Panc1 (cell line): ENCODE measurements around the gene RB1. TPM values are rescaled to one million over a fixed set of nuclear protein-coding genes. Genes with fewer than 3 reads are reported as not detected.

Source experiments
- ATAC-seq: fragments of 200-7000 bp; cut with Tn5 transposase; 2 replicates; pipeline ENCODE4 v1.9.1; 2020; ENCODE audit warnings: mild to moderate bottlenecking, moderate library complexity
- BruUV-seq: library from RNA; stranded (reverse); fragments of 400-500 nt; replicated peaks from 2 replicates; lab custom pipeline; 2021; lab: Mats Ljungman, UMichigan
- CTCF ChIA-PET: fragments of 300-600 bp; sonication (Branson Sonifier 250); formaldehyde crosslinking; loops from one replicate; lab custom pipeline; 2022; ENCODE audit warnings: antibody characterized with exemption; lab: Charles Lee
- POLR2A ChIA-PET: fragments of 300-600 bp; sonication (Branson Sonifier 250); formaldehyde crosslinking; loops from one replicate; lab custom pipeline; 2022; ENCODE audit warnings: antibody characterized with exemption; lab: Charles Lee
- DNase-seq: peaks from one replicate; pipeline ENCODE4 v3.0.0-alpha.2; 2010; ENCODE audit warnings: low read depth, low spot score
- H3K27ac ChIP-seq: 2 replicates; pipeline ENCODE4 v1.5.1; 2011; ENCODE audit warnings: mild to moderate bottlenecking, low read length, inconsistent platforms
- H3K27me3 ChIP-seq: fragments of 200-500 bp; sonication (Bioruptor generic); 2 replicates; pipeline ENCODE4 v1.6.0; 2014; ENCODE audit warnings: low read length, inconsistent platforms; ENCODE audit not compliant: control insufficient read depth, insufficient read depth
- H3K36me3 ChIP-seq: fragments of 200-500 bp; sonication (Bioruptor generic); 2 replicates; pipeline ENCODE4 v1.5.1; 2014; ENCODE audit warnings: inconsistent platforms, mild to moderate bottlenecking, low read length, moderate library complexity; ENCODE audit not compliant: control insufficient read depth, insufficient read depth
- H3K4me1 ChIP-seq: 2 replicates; pipeline ENCODE4 v1.5.1; 2011; ENCODE audit warnings: inconsistent platforms, mild to moderate bottlenecking, low read length, moderate library complexity; ENCODE audit not compliant: control insufficient read depth, insufficient read depth
- H3K4me3 ChIP-seq, 2 experiments: 2 replicates each; pipeline ENCODE4 v1.5.1; 2011 to 2012; ENCODE audit warnings: low read depth in 2 of 2, low read length in 2 of 2, mild to moderate bottlenecking in 2 of 2, inconsistent platforms in 1 of 2, moderate library complexity in 1 of 2
- H3K9me3 ChIP-seq: fragments of 200-500 bp; sonication (Bioruptor generic); 2 replicates; pipeline ENCODE4 v1.5.1; 2014; ENCODE audit warnings: low read depth, mild to moderate bottlenecking, inconsistent platforms, low read length, moderate library complexity; ENCODE audit not compliant: control insufficient read depth, insufficient read depth
- CTCF ChIP-seq: fragments of 450-650 bp; IDR thresholded peaks from 2 replicates; pipeline ENCODE4 v1.5.1; 2017; ENCODE audit warnings: mild to moderate bottlenecking
- POLR2AphosphoS5 ChIP-seq: IDR thresholded peaks from 2 replicates; pipeline ENCODE4 v1.6.1; 2012; ENCODE audit warnings: mild to moderate bottlenecking, low read depth, low read length, moderate library complexity
- REST ChIP-seq, 2 experiments: IDR thresholded peaks; 2 replicates each; pipeline ENCODE4 v1.6.1; 2011 to 2012; ENCODE audit warnings: low read depth in 2 of 2, control low read depth in 1 of 2, low read length in 1 of 2, mild to moderate bottlenecking in 1 of 2, moderate library complexity in 1 of 2; ENCODE audit not compliant: insufficient read depth in 1 of 2
- SIN3A ChIP-seq: IDR thresholded peaks from 2 replicates; pipeline ENCODE4 v1.6.1; 2012; ENCODE audit warnings: low read depth, mild to moderate bottlenecking, low read length, moderate library complexity, borderline replicate concordance; ENCODE audit not compliant: insufficient read depth
- TCF7L2 ChIP-seq: IDR thresholded peaks from 2 replicates; pipeline ENCODE4 v1.6.1; 2011; ENCODE audit warnings: mild to moderate bottlenecking, low read depth, low read length, inconsistent platforms
- in situ Hi-C: cut with HindIII; loops from 2 replicates; pipeline ENCODE4 v1.10.0; 2016; ENCODE audit warnings: low sequenced_read_pairs, low pct_unique_long_range_greater_than_20kb
- intact Hi-C: fragments of 100-400 bp; cut with micrococcal nuclease; formaldehyde crosslinking; loops from one replicate; pipeline ENCODE4 v1.10.0; 2022; ENCODE audit not compliant: unreplicated experiment
- total RNA-seq: library from RNA; stranded (reverse); gene quantifications from one replicate; pipeline ENCODE4 v1.2.1, GENCODE V29; 2021; ENCODE audit not compliant: unreplicated experiment

The RB1 gene
- total RNA-seq, 1 experiment from 2014 or later, result 36.0 TPM

GRCh38 chr13:48518083-48518482 lies 214.5 kb downstream of the RB1 start:
- ATAC-seq, result no peak
- Histone ChIP-seq H3K36me3 (no peaks in the 10 kb centered on the region), H3K27me3 (no peaks in the 10 kb centered on the region), H3K4me1 (no peaks in the 10 kb centered on the region), H3K27ac (no peak overlapping the region), H3K9me3 (no peaks in the 10 kb centered on the region), H3K4me3 (no peak overlapping the region)
- CTCF ChIA-PET, result no interaction called here
- intact Hi-C loops, result loop anchor here (10.0 kb wide), 1 partner anchor 63 kb away; no protein-coding TSS in a partner anchor
- no TSS peak for BruUV-seq
- TF ChIP-seq SIN3A (no peak), POLR2AphosphoS5 (no peak)
- no peak for DNase-seq
- POLR2A ChIA-PET, result no interaction called here
- in situ Hi-C loops, result no loop called here

- Histone ChIP-seq H3K9me3 (no peaks in the 10 kb centered on the region), H3K27ac (no peak overlapping the region), H3K4me3 (no peak overlapping the region), H3K36me3 (no peaks in the 10 kb centered on the region), H3K4me1 (peaks cover 2% of the 10 kb centered on the region; the same call in 1 of the 2 replicates), H3K27me3 (no peaks in the 10 kb centered on the region)
- ChIA-PET POLR2A (no interaction called here), CTCF (interaction anchor here (0.6 kb wide), 1 partner anchor 293 kb away, joined by 6 read pairs; the partner anchor contains the start of gene ITM2B)
- BruUV-seq, result no TSS peak
- DNase-seq (no peak), ATAC-seq (no peak)
- TF ChIP-seq CTCF (no peak), POLR2AphosphoS5 (no peak), TCF7L2 (no peak), REST (IDR thresholded peaks at IDR 0.05; ENCODE audit: insufficient read depth in 1 of 2, low read depth in 2 of 2, low read length in 1 of 2) (no peak), SIN3A (no peak)
- in situ Hi-C loops (no loop called here), intact Hi-C loops (no loop called here)
Observed at GRCh38 chr13:48526286-48526685, 222.7 kb downstream of the RB1 start.

- DNase-seq (no peak), ATAC-seq (no peak)
- in situ Hi-C loops, result no loop called here
- Histone ChIP-seq H3K36me3 (no peaks in the 10 kb centered on the region), H3K27ac (no peak overlapping the region), H3K4me3 (no peak overlapping the region), H3K4me1 (peaks cover 4% of the 10 kb centered on the region; the same call in 1 of the 2 replicates), H3K27me3 (no peaks in the 10 kb centered on the region), H3K9me3 (no peaks in the 10 kb centered on the region)
- intact Hi-C loops, result no loop called here
- ChIA-PET POLR2A (no interaction called here), CTCF (no interaction called here)
- TF ChIP-seq REST (IDR thresholded peaks at IDR 0.05; ENCODE audit: insufficient read depth in 1 of 2, low read depth in 2 of 2, low read length in 1 of 2) (no peak), POLR2AphosphoS5 (no peak), CTCF (no peak), SIN3A (no peak), TCF7L2 (no peak)
- no TSS peak for BruUV-seq
Observed at GRCh38 chr13:48527955-48528354, 224.4 kb downstream of the RB1 start.
